K562 (cell line): Measurements from ENCODE around the gene PSMD8. TPM values are rescaled to one million over a fixed set of nuclear protein-coding genes. Genes with fewer than 3 reads are reported as not detected.
A peak's percentile ranks its signal among the peaks of the same experiment; 100 is the strongest.

Experiments used
- ATAC-seq: fragments of 200-7000 bp; cut with Tn5 transposase; 3 replicates; pipeline ENCODE4 v1.9.1; 2020; ENCODE audit warnings: moderate library complexity
- BruUV-seq: library from RNA; stranded (reverse); fragments of 400-500 nt; replicated peaks from 2 replicates; lab custom pipeline; 2021; lab: Mats Ljungman, UMichigan
- CTCF ChIA-PET: fragments of 300-600 bp; formaldehyde crosslinking; extraction: SDS; loops from one replicate; lab custom pipeline; 2021; ENCODE audit warnings: low intra/inter-chr PET ratio; lab: Yijun Ruan, JAX
- POLR2A ChIA-PET: fragments of 300-600, 350-650 bp; sonication (Branson Sonifier 250); formaldehyde crosslinking; extraction: SDS; loops from one replicate; lab custom pipeline; 2021; ENCODE audit warnings: antibody characterized with exemption, inconsistent platforms; lab: Yijun Ruan, JAX
- DNase-seq, 4 experiments: peaks; one replicate each; pipeline versions ENCODE4 v3.0.0 to v3.0.0-alpha.2; 2011 to 2018; ENCODE audit warnings: low spot score in 3 of 4, mixed read lengths in 3 of 4; ENCODE audit errors: extremely low read depth in 1 of 4
- FAIRE-seq: peaks from 2 replicates; lab custom pipeline; 2011; peaks lifted over from hg19 to GRCh38; lab: Jason Lieb, UNC
- H2AFZ ChIP-seq: 2 replicates; pipeline ENCODE4 v1.6.0; 2011; ENCODE audit warnings: low read depth, low read length, control low read depth, inconsistent platforms
- H3K27ac ChIP-seq: fragments of 200-600 bp; 3 replicates; pipeline ENCODE4 v1.8.0; 2011; ENCODE audit warnings: low read depth, mild to moderate bottlenecking, control low read depth, inconsistent platforms, low read length, moderate library complexity, mixed read lengths; ENCODE audit errors: extremely low read depth
- H3K27me3 ChIP-seq, 2 experiments: fragments of 300-600 bp in 1 of 2; 2 replicates in 1 of 2; 3 replicates in 1 of 2; pipeline versions ENCODE4 v1.6.0 to v1.8.0; 2011; ENCODE audit warnings: inconsistent platforms in 2 of 2, low read length in 2 of 2, mild to moderate bottlenecking in 1 of 2, mixed read lengths in 1 of 2, moderate library complexity in 1 of 2; ENCODE audit not compliant: control insufficient read depth in 2 of 2, insufficient read depth in 2 of 2
- H3K36me3 ChIP-seq: fragments of 300-600 bp; 3 replicates; pipeline ENCODE4 v1.8.0; 2011; ENCODE audit warnings: mild to moderate bottlenecking, low read length, inconsistent platforms; ENCODE audit not compliant: control insufficient read depth, insufficient read depth
- H3K4me1 ChIP-seq, 2 experiments: fragments of 200-600 bp in 1 of 2; replicated peaks in 1 of 2; 2 replicates in 1 of 2; 3 replicates in 1 of 2; pipeline versions ENCODE4 v1.5.1 to v1.8.0; 2011; ENCODE audit warnings: inconsistent platforms in 2 of 2, low read length in 2 of 2, mild to moderate bottlenecking in 1 of 2, mixed read lengths in 1 of 2, moderate library complexity in 1 of 2; ENCODE audit not compliant: control insufficient read depth in 2 of 2, insufficient read depth in 2 of 2
- H3K4me2 ChIP-seq: 2 replicates; pipeline ENCODE4 v1.6.1; 2011; ENCODE audit warnings: low read length, control low read depth, inconsistent platforms, mixed read lengths; ENCODE audit not compliant: insufficient read depth
- H3K4me3 ChIP-seq: fragments of 200-600 bp; sonication (generic), shearing (Covaris generic); 2 replicates; pipeline ENCODE4 v1.5.1; 2016; ENCODE audit warnings: control low read depth, inconsistent platforms
- H3K79me2 ChIP-seq: fragments of 200-600 bp; 3 replicates; pipeline ENCODE4 v1.8.0; 2011; ENCODE audit warnings: low read length, inconsistent platforms; ENCODE audit not compliant: control insufficient read depth, insufficient read depth
- H3K9ac ChIP-seq, 2 experiments: 2 replicates each; pipeline versions ENCODE4 v1.6.0 to v1.6.1; 2011; ENCODE audit warnings: low read depth in 2 of 2, low read length in 2 of 2, control low read depth in 1 of 2, inconsistent platforms in 1 of 2, mild to moderate bottlenecking in 1 of 2, mixed read lengths in 1 of 2; ENCODE audit not compliant: insufficient read depth in 1 of 2
- H3K9me1 ChIP-seq: one replicate; pipeline ENCODE4 v1.6.0; 2011; ENCODE audit warnings: inconsistent platforms, mild to moderate bottlenecking, low read length, moderate library complexity; ENCODE audit not compliant: control insufficient read depth, insufficient read depth
- H3K9me3 ChIP-seq: replicated peaks from 2 replicates; pipeline ENCODE4 v1.5.1; 2011; ENCODE audit warnings: low read depth, low read length, inconsistent platforms; ENCODE audit not compliant: control insufficient read depth, insufficient read depth
- H4K20me1 ChIP-seq: replicated peaks from 2 replicates; pipeline ENCODE4 v1.6.1; 2011; ENCODE audit warnings: low read length, inconsistent platforms, mixed read lengths; ENCODE audit not compliant: control insufficient read depth, insufficient read depth
- ZNF121 ChIP-seq: sonication (generic); formaldehyde crosslinking; conservative IDR thresholded peaks from 2 replicates; pipeline ENCODE4 v1.8.0; 2022; ENCODE audit warnings: missing genetic modification reagents
- WGBS: fragments of 100-300 bp; shearing (Covaris generic); methylation state at CpG from one replicate; pipeline ENCODE4 v1.1.6; 2016; ENCODE audit warnings: low coverage, mixed read lengths; ENCODE audit not compliant: insufficient coverage; ENCODE audit errors: missing lambda C conversion rate; 5-methylcytosine and 5-hydroxymethylcytosine counted together
- in situ Hi-C: fragments of 300-500 bp; cut with MboI; formaldehyde crosslinking; loops from 4 replicates; pipeline ENCODE4 v1.15.0; 2018; ENCODE audit warnings: inconsistent platforms, mixed read lengths
- intact Hi-C: fragments of 100-400 bp; cut with micrococcal nuclease; formaldehyde crosslinking; loops from 2 replicates; pipeline ENCODE4 v1.14.2; 2022
- polyA plus RNA-seq, 8 experiments: library from polyadenylated mRNA; depleted of rRNA in 4 of 8; stranded (reverse) in 5 of 8; unstranded in 3 of 8; fragments of >200 nt; fragmentation: Nextera tagmentation in 2 of 8; fragmentation: Illumina TruSeq in 1 of 8; extraction: Ambion mirVana in 2 of 8; extraction: Trizol in 1 of 8; gene quantifications; 2 replicates each; pipeline versions ENCODE4 v1.2.1 to v1.2.3, GENCODE V29; 2011 to 2014; ENCODE audit warnings: inconsistent platforms in 1 of 8, missing spikeins in 1 of 8
- total RNA-seq, 7 experiments: library from RNA; depleted of rRNA in 6 of 7; stranded (reverse); fragments of >200 nt in 6 of 7; fragmentation: Illumina TruSeq in 2 of 7; extraction: Trizol in 2 of 7; gene quantifications; 2 replicates each; pipeline versions ENCODE4 v1.2.1 to v1.2.3, GENCODE V29; 2011 to 2021; ENCODE audit warnings: low replicate concordance in 1 of 7
- TF ChIP-seq, protein P1 (sequence below): fragments of 200-800 bp; sonication (Bioruptor generic); IDR thresholded peaks from 2 replicates; pipeline ENCODE4 v1.6.1; 2016; ENCODE audit warnings: missing genetic modification characterization, missing compliant biosample characterization

Gene PSMD8
- total and polyA plus RNA-seq, 9 of the 15 experiments (the other 6 are each of a cell fraction or from before 2014, with no cell fraction given), result 130 to 583 (median 315) TPM

DNA sequence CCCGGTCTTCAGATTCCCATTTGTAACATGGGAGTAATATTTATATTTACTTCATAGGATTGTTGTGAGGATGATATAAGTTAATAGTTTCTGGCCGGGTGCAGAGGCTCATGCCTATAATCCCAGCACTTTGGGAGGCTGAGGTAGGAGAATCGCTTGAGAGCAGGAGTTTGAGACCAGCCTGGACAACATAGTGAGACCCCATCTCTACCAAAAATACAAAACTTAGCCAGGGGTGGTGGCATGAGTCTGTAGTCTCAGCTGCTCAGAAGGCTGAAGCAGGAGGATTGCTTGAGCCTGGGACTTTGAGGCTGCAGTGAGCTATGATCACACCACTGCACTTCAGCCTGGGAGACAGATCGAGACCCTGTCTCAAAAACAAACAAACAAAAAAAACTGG, 27.5 kb upstream of the PSMD8 start:
- POLR2A ChIA-PET, result interaction anchor here (0.7 to 1.7 kb wide), 2 partner anchors 9 kb away, joined by 3 to 6 read pairs; no protein-coding TSS in a partner anchor
- no peak for ATAC-seq
- H3K4me2 ChIP-seq, result no peak overlapping the region

More for the DNA sequence above, 27.5 kb upstream of the PSMD8 start:
- CTCF ChIA-PET, result no interaction called here
- Histone ChIP-seq H3K9me1 (no peaks in the 10 kb centered on the region), H3K9ac (no peak overlapping the region), H3K4me1 (peaks cover 0 to 5% of the 10 kb centered on the region in 2 experiments; a peak in 2 of 5 replicates), H3K27me3 (no peaks in the 10 kb centered on the region), H3K4me3 (no peak overlapping the region), H3K36me3 (no peaks in the 10 kb centered on the region), H3K79me2 (no peaks in the 10 kb centered on the region), H3K9me3 (no peaks in the 10 kb centered on the region), H4K20me1 (no peaks in the 10 kb centered on the region), H3K27ac (no peak overlapping the region), H2AFZ (no peak overlapping the region)
- no peak for FAIRE-seq
- TF ChIP-seq, protein P1, sequence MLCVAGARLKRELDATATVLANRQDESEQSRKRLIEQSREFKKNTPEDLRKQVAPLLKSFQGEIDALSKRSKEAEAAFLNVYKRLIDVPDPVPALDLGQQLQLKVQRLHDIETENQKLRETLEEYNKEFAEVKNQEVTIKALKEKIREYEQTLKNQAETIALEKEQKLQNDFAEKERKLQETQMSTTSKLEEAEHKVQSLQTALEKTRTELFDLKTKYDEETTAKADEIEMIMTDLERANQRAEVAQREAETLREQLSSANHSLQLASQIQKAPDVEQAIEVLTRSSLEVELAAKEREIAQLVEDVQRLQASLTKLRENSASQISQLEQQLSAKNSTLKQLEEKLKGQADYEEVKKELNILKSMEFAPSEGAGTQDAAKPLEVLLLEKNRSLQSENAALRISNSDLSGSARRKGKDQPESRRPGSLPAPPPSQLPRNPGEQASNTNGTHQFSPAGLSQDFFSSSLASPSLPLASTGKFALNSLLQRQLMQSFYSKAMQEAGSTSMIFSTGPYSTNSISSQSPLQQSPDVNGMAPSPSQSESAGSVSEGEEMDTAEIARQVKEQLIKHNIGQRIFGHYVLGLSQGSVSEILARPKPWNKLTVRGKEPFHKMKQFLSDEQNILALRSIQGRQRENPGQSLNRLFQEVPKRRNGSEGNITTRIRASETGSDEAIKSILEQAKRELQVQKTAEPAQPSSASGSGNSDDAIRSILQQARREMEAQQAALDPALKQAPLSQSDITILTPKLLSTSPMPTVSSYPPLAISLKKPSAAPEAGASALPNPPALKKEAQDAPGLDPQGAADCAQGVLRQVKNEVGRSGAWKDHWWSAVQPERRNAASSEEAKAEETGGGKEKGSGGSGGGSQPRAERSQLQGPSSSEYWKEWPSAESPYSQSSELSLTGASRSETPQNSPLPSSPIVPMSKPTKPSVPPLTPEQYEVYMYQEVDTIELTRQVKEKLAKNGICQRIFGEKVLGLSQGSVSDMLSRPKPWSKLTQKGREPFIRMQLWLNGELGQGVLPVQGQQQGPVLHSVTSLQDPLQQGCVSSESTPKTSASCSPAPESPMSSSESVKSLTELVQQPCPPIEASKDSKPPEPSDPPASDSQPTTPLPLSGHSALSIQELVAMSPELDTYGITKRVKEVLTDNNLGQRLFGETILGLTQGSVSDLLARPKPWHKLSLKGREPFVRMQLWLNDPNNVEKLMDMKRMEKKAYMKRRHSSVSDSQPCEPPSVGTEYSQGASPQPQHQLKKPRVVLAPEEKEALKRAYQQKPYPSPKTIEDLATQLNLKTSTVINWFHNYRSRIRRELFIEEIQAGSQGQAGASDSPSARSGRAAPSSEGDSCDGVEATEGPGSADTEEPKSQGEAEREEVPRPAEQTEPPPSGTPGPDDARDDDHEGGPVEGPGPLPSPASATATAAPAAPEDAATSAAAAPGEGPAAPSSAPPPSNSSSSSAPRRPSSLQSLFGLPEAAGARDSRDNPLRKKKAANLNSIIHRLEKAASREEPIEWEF (CRISPR knock-in tag), result no peak
- peak; percentile 37; the same call in 1 of the 2 replicates for TF ChIP-seq ZNF121
- 42% methylated on average over 4 of the region's 4 CpGs for WGBS
- no TSS peak for BruUV-seq
- in situ Hi-C loops (loop anchor here (25.0 kb wide), 1 partner anchor 435 kb away; the partner anchor contains the start of genes SIPA1L3 and WDR87), intact Hi-C loops (no loop called here)
- DNase-seq, result no peak
